HG03432 (cell line): ENCODE data around the gene RGS5.

Source experiments
- ATAC-seq: cut with Tn5 transposase; IDR thresholded peaks from one replicate; pipeline ENCODE4 v1.9.1; 2021; ENCODE audit warnings: mild to moderate bottlenecking, moderate library complexity; ENCODE audit not compliant: unreplicated experiment

Gene RGS5

GRCh38 chr1:163093169-163093568 lies 109.5 kb downstream of the RGS5 start:
- ATAC-seq, result no peak
